Activated T-cell treated with anti-CD3 and anti-CD28 coated beads for 1 hour (primary cell): Measurements from ENCODE around the gene GSTA4.
"Not testable (repeated sequence)": the region's sequence is repeated elsewhere in the genome, so short reads cannot be mapped to it uniquely, and the experiment has no call there.

Experiments used
- DNase-seq: peaks from one replicate; pipeline ENCODE4 v3.0.0-alpha.2; 2020; ENCODE audit warnings: low read depth

Gene GSTA4

DNA sequence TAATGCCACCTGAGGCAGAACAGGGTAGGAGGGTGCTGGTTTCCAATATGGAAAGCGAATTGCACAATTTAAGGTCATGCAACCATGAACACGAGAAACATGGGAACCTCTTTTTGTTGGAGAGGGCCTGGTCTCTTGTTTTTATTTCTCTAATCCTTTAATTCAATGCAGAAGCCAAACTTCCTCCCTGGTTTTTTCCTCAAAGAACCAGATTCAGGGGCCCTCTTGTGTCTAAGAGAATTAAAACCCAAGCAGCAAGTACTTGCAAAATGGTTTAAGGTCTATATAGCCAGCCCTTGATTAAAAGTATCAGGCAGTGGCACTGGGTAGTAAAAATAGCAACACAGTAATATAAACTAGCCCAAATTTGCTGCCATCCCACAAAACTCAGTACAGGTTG, 19.5 kb downstream of the GSTA4 start:
- DNase-seq: no peak

- DNase-seq: no peak
These were observed 22.1 kb downstream of the GSTA4 start for GRCh38 chr6:52972989-52973388.

- no peak for DNase-seq
These were observed 25.7 kb downstream of the GSTA4 start for GRCh38 chr6:52969359-52969758.

DNA sequence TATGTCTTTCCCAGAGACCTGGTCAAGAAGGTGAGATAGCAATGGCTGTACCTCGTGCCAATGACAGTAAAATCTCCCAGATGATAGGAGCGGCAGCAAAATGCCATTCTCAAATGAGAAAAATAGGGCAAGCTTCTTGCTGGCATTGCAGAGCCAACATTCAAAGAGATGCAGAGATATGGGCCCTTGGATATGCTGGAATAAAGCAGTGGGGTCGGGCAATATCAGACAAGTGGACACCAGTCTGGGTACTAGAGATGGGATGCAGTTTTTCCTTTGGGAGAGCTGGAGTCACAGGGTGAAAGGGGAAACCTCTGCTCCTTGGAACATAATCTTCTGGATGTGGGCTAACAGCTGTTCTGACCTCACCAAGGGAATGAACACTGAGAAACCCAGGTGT, 29.0 kb downstream of the GSTA4 start:
- DNase-seq: no peak

DNA sequence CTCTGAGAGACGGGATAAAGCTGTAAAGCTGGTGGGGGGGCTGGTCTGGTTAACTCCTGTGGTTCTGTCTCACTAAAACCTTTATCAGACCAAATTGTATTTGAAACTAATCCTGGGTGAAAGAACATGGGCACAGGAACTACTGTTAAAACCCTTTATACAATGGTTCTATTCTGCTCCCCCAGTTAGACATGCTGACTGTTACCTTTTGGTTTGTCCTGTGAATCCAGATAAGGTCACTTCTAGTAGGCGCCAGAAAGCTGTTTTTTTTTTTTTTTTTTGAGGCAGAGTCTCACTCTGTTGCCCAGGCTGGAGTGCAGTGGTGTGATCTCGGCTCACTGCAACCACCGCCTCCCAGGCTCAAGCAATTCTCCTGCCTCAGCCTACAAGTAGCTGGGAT, 29.7 kb downstream of the GSTA4 start:
- no peak for DNase-seq

DNA sequence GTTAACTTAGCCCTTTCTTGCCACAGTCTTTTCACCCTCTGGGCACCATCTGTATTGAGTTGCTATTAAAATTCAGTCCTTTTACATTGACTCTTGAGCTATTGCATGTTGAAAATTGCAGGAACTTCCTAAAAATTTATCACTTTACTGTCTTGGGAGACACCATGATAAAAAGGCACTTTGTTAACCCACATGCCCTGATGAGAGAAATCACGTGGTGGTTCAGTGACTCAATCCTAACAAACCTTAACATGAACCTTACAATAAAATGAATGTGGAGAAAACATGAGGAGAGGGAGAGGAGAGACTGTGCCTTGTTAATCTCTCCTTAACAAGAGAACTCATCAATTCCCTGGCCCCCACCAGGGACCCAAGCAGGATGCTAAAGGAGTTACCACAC, 30.8 kb downstream of the GSTA4 start:
- DNase-seq: no peak

DNA sequence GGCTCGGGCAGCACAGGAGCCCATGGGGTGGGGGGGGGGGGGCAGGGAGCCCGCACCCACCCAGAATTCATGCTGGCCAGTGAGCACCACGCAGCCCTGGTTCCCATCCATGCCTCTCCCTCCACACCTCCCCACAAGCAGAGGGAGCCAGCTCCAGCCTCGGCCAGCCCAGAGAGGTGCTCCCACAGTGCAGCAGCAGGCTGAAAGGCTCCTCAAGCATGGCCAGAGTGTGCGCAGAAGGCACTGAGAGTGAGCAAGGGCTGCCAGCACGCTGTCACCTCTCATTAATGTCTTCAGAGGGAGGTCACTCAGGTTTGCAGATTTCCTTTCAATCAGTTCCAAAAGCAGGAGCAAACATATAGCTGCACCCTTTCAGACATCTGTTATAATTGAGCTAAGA, 32.4 kb downstream of the GSTA4 start:
- no peak for DNase-seq

GRCh38 chr6:52961022-52961421, 34.1 kb downstream of the GSTA4 start:
- not testable (repeated sequence) for DNase-seq

- DNase-seq: not testable (repeated sequence)
These were observed 34.9 kb downstream of the GSTA4 start for GRCh38 chr6:52960211-52960610.

DNA sequence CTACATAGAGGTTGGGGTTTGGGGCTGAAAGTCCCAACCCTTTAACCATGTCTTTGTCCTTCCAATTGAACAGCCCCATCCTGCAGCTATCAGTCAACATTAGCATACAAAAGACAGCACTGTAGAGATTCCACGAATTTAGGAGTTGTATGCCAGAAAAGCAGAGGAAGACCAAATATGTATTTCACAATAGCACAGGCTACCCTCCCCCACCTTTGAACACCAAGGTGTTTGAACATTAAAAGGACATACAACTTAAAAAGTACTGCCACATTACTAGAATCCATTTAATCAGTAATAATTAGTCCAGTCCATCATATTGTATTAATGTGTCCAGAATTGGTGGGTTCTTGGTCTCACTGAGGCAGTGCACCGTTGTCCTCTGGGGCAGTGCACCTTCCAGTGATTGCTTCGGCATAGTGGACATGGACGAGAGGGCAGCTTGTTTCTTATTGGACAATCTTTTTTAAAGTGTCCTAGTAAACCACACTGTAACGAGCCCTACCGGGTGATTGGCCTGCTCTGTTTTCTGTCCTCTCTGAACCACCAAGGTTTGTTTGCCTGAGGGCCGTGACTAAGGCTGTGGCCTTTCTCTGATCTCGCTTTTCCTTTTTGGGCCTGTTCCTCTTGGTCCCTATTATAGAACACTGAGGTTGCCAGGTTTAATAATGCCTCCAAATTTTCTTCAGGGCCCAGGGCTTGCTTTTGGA, 36.4 kb downstream of the GSTA4 start:
- DNase-seq: no peak

- DNase-seq: no peak
These were observed 39.2 kb downstream of the GSTA4 start for GRCh38 chr6:52955871-52956270.

GRCh38 chr6:52953911-52954839, 40.9 kb downstream of the GSTA4 start:
- DNase-seq: no peak

GRCh38 chr6:52946306-52946705, 48.8 kb downstream of the GSTA4 start:
- no peak for DNase-seq

- DNase-seq: not testable (repeated sequence)
These were observed 52.3 kb downstream of the GSTA4 start for GRCh38 chr6:52942821-52943220.

DNA sequence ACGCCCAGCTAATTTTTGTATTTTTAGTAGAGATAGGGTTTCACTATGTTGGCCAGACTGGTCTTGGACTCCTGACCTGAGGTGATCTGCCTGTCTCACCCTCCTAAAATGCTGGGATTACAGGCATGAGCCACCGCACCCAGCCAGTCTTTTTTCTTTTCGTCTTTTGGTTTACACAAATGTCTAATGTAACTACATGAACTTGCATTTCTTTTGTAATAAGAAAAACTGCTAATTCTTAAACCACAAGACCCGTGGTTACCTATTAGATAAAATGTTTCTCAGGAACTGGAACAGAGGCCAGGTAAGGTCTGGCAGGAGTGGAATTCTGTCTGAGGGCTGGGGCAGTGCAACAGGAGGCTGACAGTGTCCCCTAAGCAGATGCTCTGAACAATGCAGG, 52.9 kb downstream of the GSTA4 start:
- no peak for DNase-seq

DNA sequence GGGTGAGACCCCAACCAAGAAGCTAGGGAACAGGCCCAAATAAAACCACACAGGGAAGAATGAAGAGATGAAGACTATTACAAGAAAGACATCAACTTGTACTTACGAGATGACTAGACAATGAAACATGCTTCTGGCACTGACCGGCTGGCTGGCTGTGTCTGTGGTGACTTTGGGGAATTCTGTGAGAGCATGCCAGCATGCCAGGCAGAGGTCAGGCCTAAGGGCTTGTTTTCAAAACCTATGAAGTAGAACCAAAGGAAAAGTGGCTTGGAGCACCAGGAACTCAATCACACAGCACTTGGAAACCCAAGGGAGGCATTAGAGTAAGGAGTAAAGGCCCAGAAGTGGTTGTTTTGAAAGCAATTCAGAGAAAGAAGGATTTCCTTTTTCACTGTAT, 57.2 kb downstream of the GSTA4 start:
- DNase-seq: no peak

DNA sequence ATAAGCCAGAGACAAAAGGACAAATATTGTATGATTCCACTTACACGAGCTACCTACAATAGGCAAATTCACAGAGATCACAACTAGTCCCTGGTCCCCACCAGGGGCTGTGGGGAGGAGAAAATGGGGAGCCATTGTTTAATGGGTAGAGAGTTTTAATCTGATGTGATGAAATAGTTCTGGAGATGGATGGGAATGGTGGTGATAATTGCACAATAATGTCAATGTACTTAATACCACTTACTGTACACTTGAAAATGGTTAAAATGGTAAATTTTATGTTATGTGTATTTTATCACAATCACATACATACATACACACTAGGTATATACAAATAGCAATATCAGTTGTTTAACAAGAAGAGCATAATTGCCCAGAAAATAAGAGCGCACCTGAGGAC, 61.3 kb downstream of the GSTA4 start:
- DNase-seq: no peak

- no peak for DNase-seq
These were observed 63.7 kb downstream of the GSTA4 start for GRCh38 chr6:52931351-52931750.

- DNase-seq: no peak
These were observed 65.5 kb downstream of the GSTA4 start for GRCh38 chr6:52929321-52930164.
